Ovary (tissue), 3 donors: Measurements from ENCODE around the gene DEPDC5.

Experiments
- CTCF ChIP-seq, 3 donors: fragments of 450-650 bp in 2 of 3; fragments of 200-600 bp in 1 of 3; IDR thresholded peaks; one replicate each; pipeline versions ENCODE4 v1.5.1 to v1.8.0; 2016 to 2022; ENCODE audit warnings: antibody characterized with exemption in 3 of 3, mild to moderate bottlenecking in 1 of 3
- EP300 ChIP-seq: sonication (generic); formaldehyde crosslinking; IDR thresholded peaks from one replicate; pipeline ENCODE4 v1.6.1; 2017; ENCODE audit warnings: antibody characterized with exemption
- POLR2A ChIP-seq: fragments of 450-650 bp; IDR thresholded peaks from one replicate; pipeline ENCODE4 v1.6.1; 2017; ENCODE audit warnings: antibody characterized with exemption, mild to moderate bottlenecking, moderate library complexity
- donor health status: DM: no; HTN: no; CAD: no.

- TF ChIP-seq CTCF (IDR thresholded peaks at IDR 0.05) (no peak), EP300 (no peak), POLR2A (no peak)
These were observed 171.2 kb downstream of the DEPDC5 start for GRCh38 chr22:31925056-31925455.
